ENCODE data around the gene ARID1B.

DNA sequence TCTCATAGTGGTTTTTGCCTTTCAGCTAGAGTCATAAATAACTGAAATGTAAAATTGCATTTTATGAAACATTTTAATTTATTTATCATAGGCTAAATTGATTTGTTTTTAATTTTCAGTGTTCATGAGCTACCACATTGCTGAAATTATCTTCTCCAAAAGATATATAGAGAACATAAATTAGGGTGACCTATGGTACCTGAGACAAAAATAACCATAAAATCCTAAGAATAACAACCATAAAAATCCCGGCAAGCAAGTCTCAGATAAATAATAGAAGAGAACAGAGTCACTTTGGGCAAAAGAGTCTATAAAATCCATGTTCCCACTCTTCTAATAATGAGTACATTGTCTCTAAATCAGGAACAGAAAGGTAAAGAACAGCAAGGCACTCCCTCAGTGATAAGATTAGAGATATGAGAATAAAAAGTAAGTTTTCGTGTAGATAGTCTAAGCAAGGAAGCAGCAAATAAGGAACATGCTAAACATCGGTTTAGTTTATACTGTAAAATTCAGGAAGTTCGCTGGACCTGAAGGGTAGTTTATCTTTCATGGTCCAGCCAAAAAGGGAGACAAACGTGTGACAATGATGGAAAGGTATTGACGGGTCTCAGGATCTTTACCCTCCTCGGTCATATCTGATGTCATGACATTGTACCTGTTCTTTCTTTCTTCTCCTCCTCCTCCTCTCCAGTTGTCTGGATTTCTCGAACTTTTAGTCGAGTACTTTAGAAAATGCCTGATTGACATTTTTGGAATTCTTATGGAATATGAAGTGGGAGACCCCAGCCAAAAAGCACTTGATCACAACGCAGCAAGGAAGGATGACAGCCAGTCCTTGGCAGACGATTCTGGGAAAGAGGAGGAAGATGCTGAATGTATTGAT lies 428.5 kb downstream of the ARID1B start:
- TF ChIP-seq, protein P1, sequence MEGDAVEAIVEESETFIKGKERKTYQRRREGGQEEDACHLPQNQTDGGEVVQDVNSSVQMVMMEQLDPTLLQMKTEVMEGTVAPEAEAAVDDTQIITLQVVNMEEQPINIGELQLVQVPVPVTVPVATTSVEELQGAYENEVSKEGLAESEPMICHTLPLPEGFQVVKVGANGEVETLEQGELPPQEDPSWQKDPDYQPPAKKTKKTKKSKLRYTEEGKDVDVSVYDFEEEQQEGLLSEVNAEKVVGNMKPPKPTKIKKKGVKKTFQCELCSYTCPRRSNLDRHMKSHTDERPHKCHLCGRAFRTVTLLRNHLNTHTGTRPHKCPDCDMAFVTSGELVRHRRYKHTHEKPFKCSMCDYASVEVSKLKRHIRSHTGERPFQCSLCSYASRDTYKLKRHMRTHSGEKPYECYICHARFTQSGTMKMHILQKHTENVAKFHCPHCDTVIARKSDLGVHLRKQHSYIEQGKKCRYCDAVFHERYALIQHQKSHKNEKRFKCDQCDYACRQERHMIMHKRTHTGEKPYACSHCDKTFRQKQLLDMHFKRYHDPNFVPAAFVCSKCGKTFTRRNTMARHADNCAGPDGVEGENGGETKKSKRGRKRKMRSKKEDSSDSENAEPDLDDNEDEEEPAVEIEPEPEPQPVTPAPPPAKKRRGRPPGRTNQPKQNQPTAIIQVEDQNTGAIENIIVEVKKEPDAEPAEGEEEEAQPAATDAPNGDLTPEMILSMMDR (IDR thresholded peaks at IDR 0.05; ENCODE audit: insufficient read depth, low read length, poor library complexity, severe bottlenecking): no peak
- no peak for TF ChIP-seq EZH2phosphoT487 (conservative IDR thresholded peaks at IDR 0.05; ENCODE audit: low read length)
